SU-DHL-6 (cell line): ENCODE data around the gene TGM3.

Experiments used
- H2AFZ ChIP-seq: fragments of 200-600 bp; sonication (generic); 2 replicates; pipeline ENCODE4 v1.6.1; 2014; ENCODE audit warnings: low read depth, mild to moderate bottlenecking, moderate library complexity, mixed read lengths, antibody characterized with exemption, low read length; ENCODE audit not compliant: severe bottlenecking
- H3F3A ChIP-seq: fragments of 200-600 bp; shearing (Covaris generic); 2 replicates; pipeline ENCODE4 v1.6.0; 2016; ENCODE audit warnings: antibody characterized with exemption, mild to moderate bottlenecking; ENCODE audit not compliant: insufficient read depth
- H3K27ac ChIP-seq: fragments of 200-600 bp; sonication (generic); 2 replicates; pipeline ENCODE4 v1.5.1; 2016; ENCODE audit warnings: low read depth, mild to moderate bottlenecking, low read length, moderate library complexity, mixed read lengths
- H3K27me3 ChIP-seq: fragments of 200-600 bp; sonication (generic), shearing (Covaris generic); 2 replicates; pipeline ENCODE4 v1.6.0; 2014; ENCODE audit warnings: mild to moderate bottlenecking, low read length
- H3K36me3 ChIP-seq: fragments of 200-600 bp; sonication (generic); 2 replicates; pipeline ENCODE4 v1.6.1; 2014; ENCODE audit warnings: mild to moderate bottlenecking, low read length, mixed read lengths
- H3K4me2 ChIP-seq: fragments of 300-600, 200-600 bp; shearing (Covaris generic), sonication (generic); 2 replicates; pipeline ENCODE4 v1.6.0; 2014; ENCODE audit warnings: low read length, low read depth, mild to moderate bottlenecking; ENCODE audit not compliant: poor library complexity, severe bottlenecking
- H3K4me3 ChIP-seq: fragments of 200-600 bp; sonication (generic); 2 replicates; pipeline ENCODE4 v1.5.1; 2014; ENCODE audit warnings: antibody characterized with exemption, low read length, mild to moderate bottlenecking, mixed read lengths; ENCODE audit not compliant: insufficient read depth, poor library complexity, severe bottlenecking
- H3K79me2 ChIP-seq: fragments of 200-600 bp; sonication (generic); 2 replicates; pipeline ENCODE4 v1.6.1; 2014; ENCODE audit warnings: mild to moderate bottlenecking, low read length, moderate library complexity; ENCODE audit not compliant: insufficient read depth
- H3K9ac ChIP-seq: fragments of 200-600 bp; sonication (generic); 2 replicates; pipeline ENCODE4 v1.7.0; 2014; ENCODE audit warnings: mild to moderate bottlenecking, low read length
- H3K9me2 ChIP-seq: fragments of 200-600 bp; sonication (generic); replicated peaks from 2 replicates; pipeline ENCODE4 v1.6.1; 2014; ENCODE audit warnings: low read length; ENCODE audit not compliant: insufficient read depth
- H3K9me3 ChIP-seq: fragments of 200-600 bp; sonication (generic); 2 replicates; pipeline ENCODE4 v1.6.1; 2014; ENCODE audit warnings: low read length, mixed read lengths; ENCODE audit not compliant: insufficient read depth
- H4K20me1 ChIP-seq: fragments of 200-600 bp; sonication (generic); 2 replicates; pipeline ENCODE4 v1.6.1; 2014; ENCODE audit warnings: low read depth, mild to moderate bottlenecking, antibody characterized with exemption, low read length, moderate library complexity, mixed read lengths
- CTCF ChIP-seq: fragments of 200-600 bp; sonication (generic); IDR thresholded peaks from one replicate; pipeline ENCODE4 v1.5.1; 2017; ENCODE audit warnings: antibody characterized with exemption, mild to moderate bottlenecking, low read length, moderate library complexity; ENCODE audit not compliant: insufficient read depth, poor library complexity, severe bottlenecking
- EZH2phosphoT487 ChIP-seq: fragments of 200-600 bp; sonication (generic), shearing (Covaris generic); conservative IDR thresholded peaks from 2 replicates; pipeline ENCODE4 v1.6.1; 2018; ENCODE audit warnings: mild to moderate bottlenecking, antibody characterized with exemption, low read length, moderate library complexity, mixed read lengths

TGM3 gene

GRCh38 chr20:2338411-2339066, 42.7 kb downstream of the TGM3 start:
- Histone ChIP-seq H4K20me1 (no peaks in the 10 kb centered on the region), H3K4me3 (no peak overlapping the region), H3K27me3 (no peaks in the 10 kb centered on the region), H3K9me3 (no peaks in the 10 kb centered on the region), H3F3A (no peaks in the 10 kb centered on the region), H3K4me2 (no peak overlapping the region), H2AFZ (no peak overlapping the region), H3K36me3 (no peaks in the 10 kb centered on the region), H3K9ac (no peak overlapping the region), H3K79me2 (no peaks in the 10 kb centered on the region), H3K27ac (no peak overlapping the region), H3K9me2 (no peaks in the 10 kb centered on the region)
- no peak for TF ChIP-seq EZH2phosphoT487
- no peak for TF ChIP-seq CTCF

- H3K9ac ChIP-seq: no peak overlapping the region
- TF ChIP-seq CTCF: no peak
- TF ChIP-seq EZH2phosphoT487: no peak
- no peak overlapping the region for H2AFZ ChIP-seq
- no peaks in the 10 kb centered on the region for H3K9me3 ChIP-seq
- no peaks in the 10 kb centered on the region for H3K9me2 ChIP-seq
- H3K4me3 ChIP-seq: no peak overlapping the region
- no peaks in the 10 kb centered on the region for H3K36me3 ChIP-seq
- no peaks in the 10 kb centered on the region for H3K27me3 ChIP-seq
- H3F3A ChIP-seq: no peaks in the 10 kb centered on the region
- no peaks in the 10 kb centered on the region for H3K79me2 ChIP-seq
- H4K20me1 ChIP-seq: no peaks in the 10 kb centered on the region
- no peak overlapping the region for H3K4me2 ChIP-seq
- no peak overlapping the region for H3K27ac ChIP-seq
Observed at GRCh38 chr20:2340136-2340535, 44.3 kb downstream of the TGM3 start.

GRCh38 chr20:2340823-2341222, 45.0 kb downstream of the TGM3 start:
- Histone ChIP-seq H3K9me3 (no peaks in the 10 kb centered on the region), H3K27ac (no peak overlapping the region), H4K20me1 (no peaks in the 10 kb centered on the region), H3K36me3 (no peaks in the 10 kb centered on the region), H3F3A (no peaks in the 10 kb centered on the region), H3K4me2 (no peak overlapping the region), H3K27me3 (no peaks in the 10 kb centered on the region), H2AFZ (no peak overlapping the region), H3K79me2 (no peaks in the 10 kb centered on the region), H3K4me3 (no peak overlapping the region), H3K9ac (no peak overlapping the region), H3K9me2 (no peaks in the 10 kb centered on the region)
- no peak for TF ChIP-seq EZH2phosphoT487
- TF ChIP-seq CTCF: no peak
